WERI-Rb-1 (cell line): ENCODE measurements around the gene PDE4B.

Source experiments
- DNase-seq: peaks from one replicate; pipeline ENCODE4 v3.0.0-alpha.2; 2020
- H3K27ac ChIP-seq: fragments of 250-450 bp; sonication (Bioruptor Pico); 2 replicates; pipeline ENCODE4 v1.5.1; 2020; ENCODE audit warnings: mild to moderate bottlenecking, moderate library complexity
- H3K27me3 ChIP-seq: fragments of 250-450 bp; sonication (Bioruptor Pico); 2 replicates; pipeline ENCODE4 v1.5.1; 2021; ENCODE audit warnings: mild to moderate bottlenecking, low read depth, moderate library complexity; ENCODE audit not compliant: insufficient read depth, severe bottlenecking
- H3K36me3 ChIP-seq: fragments of 250-450 bp; sonication (Bioruptor Pico); 2 replicates; pipeline ENCODE4 v1.5.1; 2020; ENCODE audit warnings: mild to moderate bottlenecking, moderate library complexity
- H3K4me3 ChIP-seq: 2 replicates; pipeline ENCODE4 v1.5.1; 2011; ENCODE audit warnings: low read depth, mild to moderate bottlenecking, control low read depth, low read length
- H3K9me3 ChIP-seq: fragments of 250-450 bp; sonication (Bioruptor Pico); 2 replicates; pipeline ENCODE4 v1.5.1; 2021; ENCODE audit warnings: mild to moderate bottlenecking, moderate library complexity; ENCODE audit not compliant: severe bottlenecking
- TF ChIP-seq, protein P1 (sequence below): IDR thresholded peaks from 2 replicates; pipeline ENCODE4 v1.5.1; 2011; ENCODE audit warnings: low read depth, mild to moderate bottlenecking, control low read depth, inconsistent platforms, low read length

The PDE4B gene

DNA sequence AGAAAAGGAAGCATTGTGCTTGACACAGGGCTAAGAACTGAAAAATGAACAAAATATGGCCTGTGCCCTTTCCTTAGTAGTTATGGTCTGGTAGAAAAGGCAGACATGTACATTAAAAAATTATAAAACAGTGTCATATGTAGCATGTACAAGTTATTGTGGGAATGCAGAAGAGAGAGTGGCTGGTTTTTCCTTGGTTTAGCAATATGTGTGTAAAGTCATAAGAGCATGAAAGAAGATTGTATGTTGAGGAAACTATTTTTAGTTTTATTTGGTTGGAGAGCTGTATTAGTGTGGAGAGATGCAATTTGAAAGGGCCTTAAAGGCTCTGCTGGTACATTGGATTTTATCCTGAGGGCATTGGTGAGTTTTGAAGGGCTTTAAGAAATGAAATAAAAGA, 145.8 kb downstream of the PDE4B start:
- H3K4me3 ChIP-seq: no peak overlapping the region
- no peaks in the 10 kb centered on the region for H3K9me3 ChIP-seq
- TF ChIP-seq, protein P1, sequence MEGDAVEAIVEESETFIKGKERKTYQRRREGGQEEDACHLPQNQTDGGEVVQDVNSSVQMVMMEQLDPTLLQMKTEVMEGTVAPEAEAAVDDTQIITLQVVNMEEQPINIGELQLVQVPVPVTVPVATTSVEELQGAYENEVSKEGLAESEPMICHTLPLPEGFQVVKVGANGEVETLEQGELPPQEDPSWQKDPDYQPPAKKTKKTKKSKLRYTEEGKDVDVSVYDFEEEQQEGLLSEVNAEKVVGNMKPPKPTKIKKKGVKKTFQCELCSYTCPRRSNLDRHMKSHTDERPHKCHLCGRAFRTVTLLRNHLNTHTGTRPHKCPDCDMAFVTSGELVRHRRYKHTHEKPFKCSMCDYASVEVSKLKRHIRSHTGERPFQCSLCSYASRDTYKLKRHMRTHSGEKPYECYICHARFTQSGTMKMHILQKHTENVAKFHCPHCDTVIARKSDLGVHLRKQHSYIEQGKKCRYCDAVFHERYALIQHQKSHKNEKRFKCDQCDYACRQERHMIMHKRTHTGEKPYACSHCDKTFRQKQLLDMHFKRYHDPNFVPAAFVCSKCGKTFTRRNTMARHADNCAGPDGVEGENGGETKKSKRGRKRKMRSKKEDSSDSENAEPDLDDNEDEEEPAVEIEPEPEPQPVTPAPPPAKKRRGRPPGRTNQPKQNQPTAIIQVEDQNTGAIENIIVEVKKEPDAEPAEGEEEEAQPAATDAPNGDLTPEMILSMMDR: no peak
- H3K36me3 ChIP-seq: no peaks in the 10 kb centered on the region
- H3K27ac ChIP-seq: no peak overlapping the region
- DNase-seq: no peak
- no peaks in the 10 kb centered on the region for H3K27me3 ChIP-seq

DNA sequence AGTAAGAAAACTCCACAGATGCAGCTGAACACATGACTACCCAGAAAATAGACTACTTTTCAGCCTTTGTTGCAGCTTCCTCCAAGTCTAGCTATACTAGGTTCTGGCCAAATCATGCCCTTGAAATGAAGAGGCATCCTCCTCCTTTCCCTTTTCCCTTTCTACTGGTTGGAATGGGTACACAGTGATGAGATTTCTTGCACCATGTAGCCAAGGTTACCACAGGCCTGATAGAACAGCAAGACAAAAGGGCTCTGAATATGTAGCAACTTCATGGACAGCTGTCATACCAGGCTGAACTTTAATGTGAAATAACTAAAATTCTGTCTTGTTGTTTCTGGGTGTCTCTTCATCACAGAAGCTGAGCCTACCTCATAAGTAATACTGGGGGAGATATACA, 146.5 kb downstream of the PDE4B start:
- DNase-seq: no peak
- H3K36me3 ChIP-seq: no peaks in the 10 kb centered on the region
- no peaks in the 10 kb centered on the region for H3K9me3 ChIP-seq
- H3K27me3 ChIP-seq: no peaks in the 10 kb centered on the region
- TF ChIP-seq, protein P1: no peak
- H3K4me3 ChIP-seq: no peak overlapping the region
- H3K27ac ChIP-seq: no peak overlapping the region

DNA sequence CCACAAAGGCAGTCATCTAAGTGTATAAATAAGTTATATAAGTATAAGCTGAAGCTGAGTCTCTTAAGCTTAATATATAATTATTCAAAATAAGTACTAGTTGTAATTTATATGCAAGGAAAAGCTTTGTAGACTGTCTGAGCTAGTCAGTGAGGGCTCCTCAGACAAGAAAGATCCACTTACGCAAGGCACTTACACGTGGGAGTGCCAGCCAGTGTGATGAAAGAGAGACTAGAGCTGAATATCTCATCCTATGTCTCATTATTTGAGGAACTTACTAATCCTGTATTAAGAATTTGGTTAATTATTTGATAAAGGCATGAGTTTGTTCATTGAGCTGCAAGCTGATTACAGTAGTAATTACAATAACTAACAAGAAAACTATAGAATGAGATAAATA, 146.9 kb downstream of the PDE4B start:
- Histone ChIP-seq H3K27ac (no peak overlapping the region), H3K27me3 (no peaks in the 10 kb centered on the region), H3K9me3 (no peaks in the 10 kb centered on the region), H3K4me3 (no peak overlapping the region), H3K36me3 (no peaks in the 10 kb centered on the region)
- DNase-seq: no peak
- TF ChIP-seq, protein P1: no peak

DNA sequence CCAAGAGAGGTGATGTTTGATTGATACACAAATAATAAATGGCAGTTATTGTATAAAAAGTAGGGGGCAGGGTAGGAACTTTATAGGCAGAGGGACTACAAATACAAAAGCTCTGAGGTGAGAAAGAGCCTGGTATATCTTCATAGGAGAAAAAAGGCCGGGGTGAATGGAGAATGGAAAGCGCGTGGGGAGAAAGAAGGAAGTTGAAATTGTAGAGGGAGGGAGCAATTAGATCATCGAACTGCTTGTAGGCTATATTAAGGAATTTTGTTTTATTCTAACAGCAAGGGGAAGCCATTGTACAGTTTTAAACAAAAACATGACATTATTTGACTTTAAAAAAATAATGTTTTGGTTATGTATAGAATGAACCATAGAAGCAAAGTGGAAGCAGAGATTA, 147.4 kb downstream of the PDE4B start:
- TF ChIP-seq, protein P1: no peak
- H3K4me3 ChIP-seq: no peak overlapping the region
- no peak overlapping the region for H3K27ac ChIP-seq
- no peaks in the 10 kb centered on the region for H3K9me3 ChIP-seq
- no peaks in the 10 kb centered on the region for H3K36me3 ChIP-seq
- no peak for DNase-seq
- no peaks in the 10 kb centered on the region for H3K27me3 ChIP-seq

DNA sequence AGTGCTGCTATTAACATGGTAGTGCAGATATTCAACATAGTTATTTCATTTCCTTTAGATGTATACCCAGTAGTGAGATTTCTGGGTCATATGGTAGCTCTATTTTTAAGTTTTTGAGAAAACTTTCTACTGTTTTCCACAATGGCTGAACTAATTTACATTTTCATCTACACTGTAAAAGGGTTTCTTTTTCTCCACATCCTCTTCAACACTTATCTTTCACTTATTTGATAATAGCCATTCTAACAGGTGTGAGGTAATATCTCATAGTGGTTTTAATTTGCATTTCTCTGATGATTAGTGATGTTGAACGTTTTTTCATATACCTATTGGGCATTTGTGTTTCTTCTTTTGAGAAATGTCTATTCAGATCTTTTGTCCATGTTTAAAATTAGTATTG, 149.8 kb downstream of the PDE4B start:
- no peak overlapping the region for H3K4me3 ChIP-seq
- DNase-seq: no peak
- no peak overlapping the region for H3K27ac ChIP-seq
- TF ChIP-seq, protein P1: no peak
- no peaks in the 10 kb centered on the region for H3K36me3 ChIP-seq
- no peaks in the 10 kb centered on the region for H3K27me3 ChIP-seq
- no peaks in the 10 kb centered on the region for H3K9me3 ChIP-seq

DNA sequence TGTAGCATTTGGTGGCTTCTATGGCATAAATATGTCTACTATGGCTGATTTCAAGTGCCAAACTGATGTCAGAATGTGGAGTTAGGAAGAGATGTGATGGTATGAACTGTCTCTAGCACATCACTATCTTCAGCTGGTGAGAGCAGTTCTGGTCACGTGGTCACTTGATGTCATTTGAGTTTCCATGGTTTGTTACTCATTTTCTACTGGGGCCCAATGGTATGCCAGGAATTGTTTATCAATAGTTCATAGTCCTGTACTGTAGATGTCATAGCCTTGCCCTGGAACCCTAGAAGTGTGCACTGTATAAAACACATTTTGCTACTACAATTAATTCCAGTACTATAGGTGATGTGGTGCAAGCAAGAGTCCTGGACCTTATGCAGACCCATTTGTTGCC, 153.7 kb downstream of the PDE4B start:
- TF ChIP-seq, protein P1: no peak
- Histone ChIP-seq H3K27ac (no peak overlapping the region), H3K27me3 (no peaks in the 10 kb centered on the region), H3K36me3 (no peaks in the 10 kb centered on the region), H3K9me3 (no peaks in the 10 kb centered on the region), H3K4me3 (no peak overlapping the region)
- no peak for DNase-seq
